SJSA1 (cell line): ENCODE measurements around the gene CDC27. TPM values are rescaled to one million over a fixed set of nuclear protein-coding genes. Genes with fewer than 3 reads are reported as not detected.

ENCODE experiments used
- DNase-seq, 2 experiments: peaks; one replicate each; pipeline ENCODE4 v3.0.0-alpha.2; 2015 to 2020; ENCODE audit warnings: low spot score in 2 of 2, low read depth in 1 of 2
- H3K27ac ChIP-seq: fragments of 250-450 bp; sonication (Bioruptor Pico); 2 replicates; pipeline ENCODE4 v1.5.1; 2020; ENCODE audit warnings: mild to moderate bottlenecking, moderate library complexity
- H3K27me3 ChIP-seq: fragments of 250-450 bp; sonication (Bioruptor Pico); replicated peaks from 2 replicates; pipeline ENCODE4 v1.5.1; 2020; ENCODE audit warnings: mild to moderate bottlenecking, moderate library complexity
- H3K36me3 ChIP-seq: fragments of 250-450 bp; sonication (Bioruptor Pico); 2 replicates; pipeline ENCODE4 v1.5.1; 2020; ENCODE audit warnings: mild to moderate bottlenecking
- H3K4me1 ChIP-seq: fragments of 250-450 bp; sonication (Bioruptor Pico); replicated peaks from 2 replicates; pipeline ENCODE4 v1.6.1; 2021; ENCODE audit warnings: mild to moderate bottlenecking
- H3K4me3 ChIP-seq: fragments of 250-450 bp; sonication (Bioruptor Pico); 2 replicates; pipeline ENCODE4 v1.5.1; 2020; ENCODE audit warnings: mild to moderate bottlenecking
- H3K9me3 ChIP-seq: fragments of 250-450 bp; sonication (Bioruptor Pico); replicated peaks from 2 replicates; pipeline ENCODE4 v1.5.1; 2020; ENCODE audit warnings: mild to moderate bottlenecking
- total RNA-seq: library from RNA; depleted of rRNA; stranded (reverse); fragments of >200 nt; shearing (Covaris generic); gene quantifications from 2 replicates; pipeline ENCODE4 v1.2.3, GENCODE V29; 2014; rRNA removed

CDC27 gene
- 136 and 198 TPM in 2 replicates for total RNA-seq

- Histone ChIP-seq H3K9me3 (no peaks in the 10 kb centered on the region), H3K27me3 (no peaks in the 10 kb centered on the region), H3K27ac (peak within 1 kb of the TSS; percentile 85), H3K36me3 (peaks cover 24% of the 10 kb centered on the region), H3K4me1 (peaks cover 7% of the 10 kb centered on the region; the same call in 1 of the 2 replicates), H3K4me3 (peak within 1 kb of the TSS; percentile 76)
- DNase-seq = peak; percentile 100
Measured at GRCh38 chr17:47188876-47189731, at the start of gene CDC27. CDC27 (minus strand) TSS chr17:47189295; CDS start chr17:47189172, 123 bp downstream.

- H3K36me3 ChIP-seq = no peaks in the 10 kb centered on the region
- no peak overlapping the region for H3K4me3 ChIP-seq
- no peak overlapping the region for H3K27ac ChIP-seq
- no peaks in the 10 kb centered on the region for H3K9me3 ChIP-seq
- H3K27me3 ChIP-seq = no peaks in the 10 kb centered on the region
- DNase-seq = no peak
- peaks cover 25% of the 10 kb centered on the region for H3K4me1 ChIP-seq
Measured at GRCh38 chr17:47238321-47239010, 49.4 kb upstream of the CDC27 start.

- Histone ChIP-seq H3K27me3 (no peaks in the 10 kb centered on the region), H3K4me3 (no peak overlapping the region), H3K36me3 (no peaks in the 10 kb centered on the region), H3K27ac (no peak overlapping the region), H3K9me3 (no peaks in the 10 kb centered on the region), H3K4me1 (peaks cover 29% of the 10 kb centered on the region)
- no peak for DNase-seq
Measured at GRCh38 chr17:47237841-47238240, 48.7 kb upstream of the CDC27 start.

- Histone ChIP-seq H3K4me3 (no peak overlapping the region), H3K27ac (no peak overlapping the region), H3K9me3 (no peaks in the 10 kb centered on the region), H3K36me3 (no peaks in the 10 kb centered on the region), H3K27me3 (no peaks in the 10 kb centered on the region), H3K4me1 (peaks cover 30% of the 10 kb centered on the region)
- DNase-seq = no peak
Measured at GRCh38 chr17:47235923-47236322, 46.8 kb upstream of the CDC27 start.

GRCh38 chr17:47235506-47235905, 46.4 kb upstream of the CDC27 start:
- no peak overlapping the region for H3K27ac ChIP-seq
- no peaks in the 10 kb centered on the region for H3K9me3 ChIP-seq
- no peaks in the 10 kb centered on the region for H3K27me3 ChIP-seq
- no peak overlapping the region for H3K4me3 ChIP-seq
- H3K36me3 ChIP-seq = no peaks in the 10 kb centered on the region
- no peak for DNase-seq
- peaks cover 30% of the 10 kb centered on the region for H3K4me1 ChIP-seq

- DNase-seq = no peak
- Histone ChIP-seq H3K27me3 (no peaks in the 10 kb centered on the region), H3K9me3 (no peaks in the 10 kb centered on the region), H3K4me1 (peaks cover 27% of the 10 kb centered on the region), H3K4me3 (no peak overlapping the region), H3K27ac (no peak overlapping the region), H3K36me3 (no peaks in the 10 kb centered on the region)
Measured at GRCh38 chr17:47232465-47232864, 43.4 kb upstream of the CDC27 start.

GRCh38 chr17:47231866-47232265, 42.8 kb upstream of the CDC27 start:
- Histone ChIP-seq H3K4me1 (peaks cover 27% of the 10 kb centered on the region), H3K9me3 (no peaks in the 10 kb centered on the region), H3K27me3 (no peaks in the 10 kb centered on the region), H3K27ac (no peak overlapping the region), H3K4me3 (no peak overlapping the region), H3K36me3 (no peaks in the 10 kb centered on the region)
- no peak for DNase-seq

GRCh38 chr17:47231334-47231733, 42.2 kb upstream of the CDC27 start:
- H3K9me3 ChIP-seq = no peaks in the 10 kb centered on the region
- peaks cover 27% of the 10 kb centered on the region for H3K4me1 ChIP-seq
- H3K36me3 ChIP-seq = no peaks in the 10 kb centered on the region
- no peak for DNase-seq
- no peak overlapping the region for H3K4me3 ChIP-seq
- no peak overlapping the region for H3K27ac ChIP-seq
- H3K27me3 ChIP-seq = no peaks in the 10 kb centered on the region

GRCh38 chr17:47230864-47231263, 41.8 kb upstream of the CDC27 start:
- H3K27ac ChIP-seq = no peak overlapping the region
- no peaks in the 10 kb centered on the region for H3K9me3 ChIP-seq
- H3K4me1 ChIP-seq = peaks cover 31% of the 10 kb centered on the region
- DNase-seq = no peak
- H3K4me3 ChIP-seq = no peak overlapping the region
- H3K36me3 ChIP-seq = no peaks in the 10 kb centered on the region
- no peaks in the 10 kb centered on the region for H3K27me3 ChIP-seq

- Histone ChIP-seq H3K27me3 (no peaks in the 10 kb centered on the region), H3K27ac (peak overlapping the region; percentile 53), H3K9me3 (no peaks in the 10 kb centered on the region), H3K4me3 (peak overlapping the region; percentile 2; the same call in 1 of the 2 replicates), H3K36me3 (no peaks in the 10 kb centered on the region), H3K4me1 (peaks cover 42% of the 10 kb centered on the region)
- peak; percentile 89 to 94 for DNase-seq
Measured at GRCh38 chr17:47229535-47230443, 40.7 kb upstream of the CDC27 start.

GRCh38 chr17:47227862-47228261, 38.8 kb upstream of the CDC27 start:
- Histone ChIP-seq H3K27ac (no peak overlapping the region), H3K4me3 (no peak overlapping the region), H3K9me3 (peaks cover 5% of the 10 kb centered on the region; the same call in 1 of the 2 replicates), H3K27me3 (no peaks in the 10 kb centered on the region), H3K4me1 (peaks cover 43% of the 10 kb centered on the region), H3K36me3 (no peaks in the 10 kb centered on the region)
- no peak for DNase-seq

- H3K4me3 ChIP-seq = no peak overlapping the region
- no peaks in the 10 kb centered on the region for H3K36me3 ChIP-seq
- DNase-seq = no peak
- peak overlapping the region; percentile 63 for H3K27ac ChIP-seq
- peaks cover 5% of the 10 kb centered on the region; the same call in 1 of the 2 replicates for H3K9me3 ChIP-seq
- peaks cover 40% of the 10 kb centered on the region for H3K4me1 ChIP-seq
- H3K27me3 ChIP-seq = no peaks in the 10 kb centered on the region
Measured at GRCh38 chr17:47225911-47226688, 37.0 kb upstream of the CDC27 start.

- Histone ChIP-seq H3K4me3 (no peak overlapping the region), H3K27ac (peak overlapping the region; percentile 63), H3K9me3 (peaks cover 5% of the 10 kb centered on the region; the same call in 1 of the 2 replicates), H3K27me3 (no peaks in the 10 kb centered on the region), H3K36me3 (no peaks in the 10 kb centered on the region), H3K4me1 (peaks cover 41% of the 10 kb centered on the region)
- peak; percentile 80 to 83 for DNase-seq
Measured at GRCh38 chr17:47225436-47225858, 36.4 kb upstream of the CDC27 start.
